Measurements from ENCODE around the gene CCR6.

Gene CCR6

GRCh38 chr6:167099707-167100106 is 23.2 kb upstream of the CCR6 start:
- TF ChIP-seq CTCF (IDR thresholded peaks at IDR 0.05; ENCODE audit: low read depth, low read length) = no peak

GRCh38 chr6:167100241-167100674 is 22.6 kb upstream of the CCR6 start:
- TF ChIP-seq CTCF (IDR thresholded peaks at IDR 0.05; ENCODE audit: low read depth, low read length) = no peak
- H3K4me3 ChIP-seq (ENCODE audit: low read depth, low read length) = no peak overlapping the region

More at GRCh38 chr6:167099707-167100106, 23.2 kb upstream of the CCR6 start:
- no peak overlapping the region for H3K4me3 ChIP-seq (ENCODE audit: low read depth, low read length)

- no peak for TF ChIP-seq CTCF (IDR thresholded peaks at IDR 0.05; ENCODE audit: low read depth, low read length)
- no peak overlapping the region for H3K4me3 ChIP-seq (ENCODE audit: low read depth, low read length)
These were observed 20.6 kb upstream of the CCR6 start for GRCh38 chr6:167102318-167102717.

- no peak for TF ChIP-seq CTCF (IDR thresholded peaks at IDR 0.05; ENCODE audit: low read depth, low read length)
- H3K4me3 ChIP-seq (ENCODE audit: low read depth, low read length) = no peak overlapping the region
These were observed 19.6 kb upstream of the CCR6 start for GRCh38 chr6:167103041-167103891.

- TF ChIP-seq CTCF (IDR thresholded peaks at IDR 0.05; ENCODE audit: low read depth, low read length) = no peak
- H3K4me3 ChIP-seq (ENCODE audit: low read depth, low read length) = no peak overlapping the region
These were observed 18.5 kb upstream of the CCR6 start for GRCh38 chr6:167104388-167104787.

- no peak for TF ChIP-seq CTCF (IDR thresholded peaks at IDR 0.05; ENCODE audit: low read depth, low read length)
- no peak overlapping the region for H3K4me3 ChIP-seq (ENCODE audit: low read depth, low read length)
These were observed 17.8 kb upstream of the CCR6 start for GRCh38 chr6:167105060-167105459.

- TF ChIP-seq CTCF (IDR thresholded peaks at IDR 0.05; ENCODE audit: low read depth, low read length) = no peak
- H3K4me3 ChIP-seq (ENCODE audit: low read depth, low read length) = no peak overlapping the region
These were observed 16.5 kb upstream of the CCR6 start for GRCh38 chr6:167106406-167106805.

All from WI38 (cell line).